ENCODE measurements around the gene ATP5F1C.
"Not testable (repeated sequence)": the region's sequence is repeated elsewhere in the genome, so short reads cannot be mapped to it uniquely, and the experiment has no call there.

The ATP5F1C gene

GRCh38 chr10:7794251-7795026 is 6.5 kb downstream of the ATP5F1C start:
- no peak for DNase-seq (ENCODE audit: low spot score)

DNA sequence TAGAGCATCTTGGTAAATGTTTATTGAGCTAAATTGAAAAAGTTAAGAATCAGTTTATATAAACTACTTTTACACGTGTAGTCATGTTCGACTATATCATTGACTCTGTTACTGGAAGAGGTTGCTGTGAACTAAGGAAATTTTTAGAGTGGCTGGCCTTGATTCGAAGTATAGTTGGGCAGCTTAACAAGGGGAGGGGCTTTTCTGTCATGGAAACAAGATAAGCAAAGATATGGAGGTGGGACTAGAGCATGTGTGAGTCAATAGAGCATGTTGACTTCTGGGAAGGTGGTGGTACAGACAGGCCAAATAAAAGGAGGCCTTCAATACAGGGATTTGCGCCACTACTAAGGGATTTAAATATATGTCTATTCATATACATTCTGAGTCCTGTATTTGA is 7.6 kb downstream of the ATP5F1C start:
- no peak for DNase-seq (ENCODE audit: low spot score)

DNA sequence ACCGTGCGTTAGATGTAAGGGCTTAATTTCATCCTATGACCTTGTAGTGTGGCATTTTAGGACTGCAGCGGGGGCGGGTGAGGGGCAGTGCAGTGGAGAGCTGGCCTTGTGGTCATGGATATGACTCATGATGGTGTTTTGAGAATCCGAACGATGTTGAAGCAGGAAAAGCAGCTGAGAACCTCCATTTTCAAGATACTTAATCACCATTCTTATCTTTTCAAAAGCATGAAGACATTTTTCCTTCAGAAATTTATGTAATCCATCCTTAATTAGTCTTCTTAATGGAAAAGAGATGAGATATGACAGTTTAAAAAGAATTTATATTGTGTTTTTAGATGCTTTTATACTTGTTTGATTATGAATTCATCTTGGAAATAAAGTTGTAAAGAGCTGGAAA is 9.6 kb downstream of the ATP5F1C start:
- no peak for DNase-seq (ENCODE audit: low spot score)

- no peak for DNase-seq (ENCODE audit: low spot score)
Observed at GRCh38 chr10:7802606-7803005, 14.6 kb downstream of the ATP5F1C start.

DNA sequence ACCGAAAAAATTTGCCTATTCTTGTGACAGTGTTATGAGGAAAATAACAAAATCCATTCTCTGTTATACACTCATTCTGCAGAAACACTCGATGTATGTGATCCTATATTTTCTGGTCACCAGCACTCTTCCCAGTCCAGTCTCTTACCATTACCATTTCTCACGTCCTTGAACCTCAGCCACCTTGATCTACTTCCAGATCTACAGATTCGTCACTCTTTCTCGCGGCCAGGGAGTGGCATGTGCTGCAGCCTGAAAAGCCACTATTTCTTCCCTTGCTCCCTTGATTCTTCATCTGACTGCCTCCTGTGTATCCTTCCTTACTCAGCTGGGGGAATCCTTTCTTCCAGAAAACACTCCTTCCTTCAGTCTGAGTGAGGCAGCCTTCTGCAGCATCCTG is 16.2 kb downstream of the ATP5F1C start:
- DNase-seq (ENCODE audit: low spot score), result no peak

DNA sequence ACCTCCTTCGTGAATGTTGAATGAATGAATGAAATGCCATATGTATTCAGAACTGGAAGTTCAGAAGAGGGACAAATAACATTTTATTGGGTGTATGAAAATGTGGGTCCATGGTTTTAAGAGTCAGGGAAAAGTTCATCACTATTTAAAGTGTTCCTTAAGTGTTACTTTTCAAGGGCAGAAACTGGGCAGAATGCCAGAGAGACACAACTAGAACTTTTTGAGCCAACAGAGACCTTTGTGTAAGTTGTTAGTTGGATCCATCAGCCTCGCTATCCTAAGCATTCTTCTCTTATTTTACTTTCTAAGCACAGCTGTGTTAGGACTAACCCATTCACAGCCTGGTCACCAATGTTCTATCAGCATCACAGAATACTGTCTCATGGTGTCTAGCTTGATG is 16.8 kb downstream of the ATP5F1C start:
- DNase-seq (ENCODE audit: low spot score), result no peak

GRCh38 chr10:7808686-7809267 is 20.8 kb downstream of the ATP5F1C start:
- DNase-seq (ENCODE audit: low spot score), result no peak

DNA sequence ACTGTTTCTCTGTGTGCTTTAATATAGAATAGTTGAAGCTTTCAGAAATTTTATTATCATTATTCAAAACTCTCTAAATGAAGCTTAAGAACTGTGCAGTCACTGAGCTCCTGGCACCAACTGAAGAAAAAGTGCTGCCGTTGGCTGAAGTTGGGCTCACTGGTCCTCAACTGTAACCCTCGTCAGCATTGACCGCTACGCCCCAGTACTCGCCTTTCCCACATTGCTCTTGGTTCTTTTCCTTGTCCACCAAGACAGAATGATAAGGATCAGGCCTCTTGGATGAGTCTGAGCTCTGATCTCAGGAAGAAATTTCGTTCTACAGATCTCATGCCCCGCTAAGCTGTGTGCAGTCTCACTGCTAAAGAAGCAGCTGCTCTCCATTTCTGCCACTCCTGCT is 22.5 kb downstream of the ATP5F1C start:
- DNase-seq (ENCODE audit: low spot score), result no peak

DNA sequence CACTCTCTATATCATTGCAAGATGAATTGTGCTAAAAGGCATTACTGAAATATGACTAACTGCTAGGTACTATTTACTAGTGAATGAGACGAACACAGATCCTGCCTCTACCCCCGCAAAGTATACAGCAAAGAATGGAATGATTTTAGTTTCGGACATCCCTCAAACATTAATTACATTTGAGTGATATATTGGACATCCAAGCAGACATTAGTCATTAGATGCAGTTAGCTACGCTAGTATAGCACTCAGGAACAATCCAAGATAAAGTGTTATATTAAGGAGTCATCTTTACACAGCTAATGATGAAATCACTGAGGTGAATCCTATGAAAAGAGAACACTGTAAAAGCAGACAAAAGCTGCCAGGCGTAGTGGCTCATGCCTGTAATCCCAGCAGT is 23.0 kb downstream of the ATP5F1C start:
- DNase-seq (ENCODE audit: low spot score), result no peak

DNA sequence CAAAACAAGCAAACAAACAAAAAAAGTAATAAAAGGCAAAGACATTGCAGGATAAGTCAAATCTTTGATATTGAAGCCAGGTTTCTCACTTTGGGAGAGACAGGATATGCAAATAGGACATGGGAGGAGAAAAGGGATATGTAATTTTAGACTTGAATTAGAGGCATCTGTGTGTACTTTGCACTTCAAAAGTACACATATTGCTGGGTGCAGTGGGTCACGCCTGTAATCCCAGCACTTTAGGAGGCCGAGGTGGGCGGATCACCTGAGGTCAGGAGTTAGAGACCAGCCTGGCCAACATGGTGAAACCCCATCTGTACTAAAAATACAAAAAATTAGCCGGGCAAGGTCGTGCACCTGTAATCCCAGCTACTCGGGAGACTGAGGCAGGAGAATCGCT is 23.8 kb downstream of the ATP5F1C start:
- not testable (repeated sequence) for DNase-seq (ENCODE audit: low spot score)

- DNase-seq (ENCODE audit: low spot score), result no peak
Observed at GRCh38 chr10:7813481-7813880, 25.5 kb downstream of the ATP5F1C start.

GRCh38 chr10:7817576-7817975 is 29.6 kb downstream of the ATP5F1C start:
- no peak for DNase-seq (ENCODE audit: low spot score)

DNA sequence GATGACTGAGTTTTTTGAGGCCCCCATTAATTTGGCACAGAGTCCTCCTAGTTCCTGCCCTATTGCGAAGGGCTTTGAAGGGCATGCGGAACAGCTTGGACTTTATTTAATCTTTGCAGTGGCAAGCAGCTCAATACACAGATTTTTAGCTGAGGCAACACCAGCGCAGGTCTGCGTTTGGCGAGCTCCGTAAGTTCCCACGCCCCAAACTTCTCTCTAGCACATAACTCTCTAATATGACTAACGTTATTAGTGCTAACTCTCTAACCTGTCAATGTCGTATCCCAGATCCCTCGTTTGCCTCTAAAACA is 30.0 kb downstream of the ATP5F1C start:
- no peak for DNase-seq (ENCODE audit: low spot score)

DNA sequence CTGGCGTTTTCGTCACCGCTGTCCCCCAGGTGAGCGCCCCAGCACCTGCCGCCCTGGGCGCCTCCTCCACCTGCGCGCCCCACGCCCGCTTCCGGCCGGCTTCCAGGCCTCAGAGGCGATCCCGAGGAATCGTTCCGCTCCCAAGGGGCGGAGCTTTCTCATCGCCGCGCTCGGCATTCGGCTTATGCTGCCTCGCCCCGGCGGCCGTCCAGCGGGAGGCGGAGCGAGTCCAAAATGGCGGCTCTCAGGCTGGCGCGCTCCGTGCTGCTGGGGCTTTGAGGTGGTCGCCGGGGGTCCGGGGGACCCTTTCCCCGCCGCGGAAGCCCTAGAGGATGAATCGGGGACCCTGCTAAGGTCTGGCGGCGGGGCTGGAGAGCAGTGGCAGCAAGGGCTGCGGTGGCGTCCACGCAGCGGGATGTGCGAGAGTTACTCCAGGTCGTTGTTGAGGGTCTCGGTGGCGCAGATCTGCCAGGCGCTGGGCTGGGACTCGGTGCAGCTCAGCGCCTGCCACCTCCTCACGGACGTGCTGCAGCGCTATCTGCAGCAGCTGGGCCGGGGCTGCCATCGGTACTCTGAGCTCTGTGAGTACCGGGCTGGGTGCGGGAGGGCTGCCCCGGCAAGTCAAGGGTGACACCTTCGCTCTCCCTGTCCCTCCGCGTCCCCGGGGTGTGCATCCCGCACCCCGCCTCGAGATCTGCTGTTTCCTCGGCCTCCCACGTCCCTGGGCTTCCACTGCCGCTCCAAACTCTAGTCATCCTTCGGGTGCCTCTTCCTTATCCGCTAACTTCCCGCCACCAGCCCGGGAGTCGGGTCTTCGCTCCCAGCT is 30.5 kb downstream of the ATP5F1C start, which contains the start of gene TAF3:
Gene TAF3 (plus strand): TSS at position 211 of the 826 bp plus-strand sequence. CDS start 205 bp downstream, at position 416.
- DNase-seq (ENCODE audit: low spot score), result peak; percentile 96

GRCh38 chr10:7819121-7819460 is 31.1 kb downstream of the ATP5F1C start:
- no peak for DNase-seq (ENCODE audit: low spot score)

DNA sequence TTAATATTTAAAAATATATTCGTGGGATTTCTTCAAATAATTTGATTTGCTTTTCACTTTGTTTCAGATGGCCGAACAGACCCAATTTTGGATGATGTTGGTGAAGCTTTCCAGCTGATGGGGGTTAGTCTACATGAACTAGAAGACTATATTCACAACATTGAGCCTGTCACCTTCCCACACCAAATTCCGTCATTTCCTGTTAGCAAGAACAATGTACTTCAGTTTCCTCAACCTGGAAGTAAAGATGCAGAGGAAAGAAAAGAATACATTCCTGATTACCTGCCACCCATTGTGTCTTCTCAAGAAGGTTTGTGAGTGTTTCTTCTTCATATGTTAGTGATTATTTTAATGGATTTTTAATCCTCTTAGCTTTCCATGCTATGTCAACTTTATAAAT is 36.3 kb downstream of the ATP5F1C start:
- DNase-seq (ENCODE audit: low spot score), result no peak

- DNase-seq (ENCODE audit: low spot score), result no peak
Observed at GRCh38 chr10:7826971-7827370, 39.0 kb downstream of the ATP5F1C start.

DNA sequence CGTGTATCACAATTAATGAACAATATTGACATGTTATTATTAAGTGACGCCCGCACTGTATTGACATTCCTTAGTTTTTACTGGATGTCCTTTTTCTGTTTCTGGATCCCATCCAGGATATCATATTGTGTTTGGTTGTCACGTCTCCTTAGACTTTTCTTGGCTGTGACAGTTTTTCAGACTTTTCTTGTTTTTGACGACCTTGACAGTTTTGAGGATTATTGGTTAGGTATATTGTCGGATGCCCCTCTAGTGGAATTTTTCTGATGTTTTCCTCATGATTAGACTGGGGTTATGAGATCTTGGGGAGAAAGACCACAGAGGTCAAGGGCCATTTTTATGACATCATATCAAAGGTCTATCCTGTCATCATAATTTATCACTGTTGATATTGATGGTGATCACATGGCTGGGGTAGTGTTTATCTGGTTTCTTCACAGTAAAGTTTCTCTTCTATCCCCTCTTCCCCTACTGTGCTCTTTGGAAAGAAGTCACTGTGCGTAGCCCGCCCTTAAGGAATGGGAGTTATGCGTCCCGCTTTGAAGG is 41.4 kb downstream of the ATP5F1C start:
- DNase-seq (ENCODE audit: low spot score), result no peak

- no peak for DNase-seq (ENCODE audit: low spot score)
Observed at GRCh38 chr10:7832060-7832459, 44.1 kb downstream of the ATP5F1C start.

GRCh38 chr10:7833210-7833609 is 45.2 kb downstream of the ATP5F1C start:
- DNase-seq (ENCODE audit: low spot score), result no peak

GRCh38 chr10:7834262-7834661 is 46.3 kb downstream of the ATP5F1C start:
- DNase-seq (ENCODE audit: low spot score), result no peak

GRCh38 chr10:7836571-7836970 is 48.6 kb downstream of the ATP5F1C start:
- DNase-seq (ENCODE audit: low spot score), result no peak

- no peak for DNase-seq (ENCODE audit: low spot score)
Observed at GRCh38 chr10:7846591-7846990, 58.6 kb downstream of the ATP5F1C start.
